Testis (tissue), 3 donors: ENCODE measurements around the gene GNG10. TPM values are rescaled to one million over a fixed set of nuclear protein-coding genes. Genes with fewer than 3 reads are reported as not detected.
A peak's percentile ranks its signal among the peaks of the same experiment; 100 is the strongest.

ENCODE experiments used
- DNase-seq: peaks from one replicate; pipeline ENCODE4 v3.0.0-alpha.2; 2019
- H3K27ac ChIP-seq, 2 donors: fragments of 200-600 bp; sonication (generic); one replicate each; pipeline ENCODE4 v1.5.1; 2019
- H3K27me3 ChIP-seq: fragments of 200-600 bp; sonication (generic); one replicate; pipeline ENCODE4 v1.5.1; 2019
- H3K36me3 ChIP-seq: fragments of 200-600 bp; sonication (generic); one replicate; pipeline ENCODE4 v1.5.1; 2017; ENCODE audit warnings: low read depth; ENCODE audit errors: missing control alignments
- H3K4me1 ChIP-seq: fragments of 200-600 bp; sonication (generic); one replicate; pipeline ENCODE4 v1.5.1; 2019
- H3K4me3 ChIP-seq, 2 donors: fragments of 200-600 bp; sonication (generic); one replicate each; pipeline ENCODE4 v1.5.1; 2017 to 2019
- H3K9me3 ChIP-seq: fragments of 200-600 bp; sonication (generic); one replicate; pipeline ENCODE4 v1.5.1; 2017
- POLR2A ChIP-seq: fragments of 450-650 bp; IDR thresholded peaks from one replicate; pipeline ENCODE4 v1.6.1; 2017; ENCODE audit warnings: antibody characterized with exemption, mild to moderate bottlenecking, moderate library complexity
- WGBS, 2 donors: methylation state at CpG; one replicate each; pipeline ENCODE4 v1.1.5; 2018; 5-methylcytosine and 5-hydroxymethylcytosine counted together
- intact Hi-C: fragments of 100-400 bp; cut with DNase I; formaldehyde crosslinking; loops from one replicate; pipeline ENCODE4 v1.15.1; 2023; ENCODE audit warnings: low total_unique reads
- polyA plus RNA-seq: library from polyadenylated mRNA; stranded (reverse); fragments of 350-450 nt; fragmentation: Illumina TruSeq; extraction: RNeasy Lipid Tissue Mini Kit (QIAGEN cat#74804); gene quantifications from one replicate; pipeline ENCODE4 v1.2.3, GENCODE V29; 2014; ENCODE audit warnings: low read depth, low replicate concordance; ENCODE audit not compliant: insufficient read depth
- total RNA-seq, 2 donors: library from RNA; depleted of rRNA; stranded (reverse); fragments of >200 nt; gene quantifications; one replicate each; pipeline ENCODE4 v1.2.3, GENCODE V29; 2016
- TF ChIP-seq, protein P1 (sequence below), 3 experiments: fragments of 450-650 bp in 2 of 3; fragments of 200-600 bp in 1 of 3; sonication (generic) in 1 of 3; IDR thresholded peaks; one replicate each; pipeline ENCODE4 v1.5.1; 2016 to 2019; ENCODE audit warnings: antibody characterized with exemption in 3 of 3, mild to moderate bottlenecking in 2 of 3, moderate library complexity in 1 of 3

Gene GNG10
- total and polyA plus RNA-seq, 3 donors from 2014 or later, result 35.9 to 38.3 (median 37.1) TPM

DNA sequence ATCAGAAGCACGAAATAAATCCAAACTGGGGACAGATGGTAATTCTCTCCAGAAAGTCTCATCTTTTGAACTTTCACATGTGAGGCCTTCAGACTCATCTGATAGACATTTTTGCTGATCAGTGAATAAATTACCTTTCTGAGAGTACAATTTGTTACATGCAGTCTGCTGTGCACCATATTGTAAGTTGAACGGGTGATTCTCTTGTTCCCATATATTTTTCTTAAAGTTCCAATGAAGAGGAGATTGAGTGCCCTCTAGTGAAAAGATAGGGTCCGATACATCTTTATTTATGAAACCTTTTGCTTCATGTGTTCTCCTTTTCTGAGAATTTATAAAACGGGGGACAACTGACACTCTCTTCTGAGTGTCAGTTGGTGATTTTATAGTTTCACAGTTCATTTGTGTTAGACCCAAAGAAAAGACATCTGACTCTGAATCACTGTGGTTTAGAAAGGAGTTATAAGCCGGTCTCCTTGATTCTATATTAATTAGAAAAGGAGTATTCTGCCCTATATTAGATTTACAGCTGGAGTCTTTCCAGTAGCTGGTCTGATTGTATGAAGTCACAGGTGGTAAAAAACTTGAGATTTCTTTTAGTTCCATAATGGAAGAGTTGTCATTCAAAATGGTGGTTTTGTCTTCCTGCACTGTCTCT, 30.4 kb downstream of the GNG10 start:
- 57 to 58% methylated on average over 5 of the region's 5 CpGs for WGBS, 2 donors
- Histone ChIP-seq H3K36me3 (no peaks in the 10 kb centered on the region), H3K27ac (no peak overlapping the region), H3K4me1 (no peaks in the 10 kb centered on the region), H3K27me3 (no peaks in the 10 kb centered on the region), H3K9me3 (no peaks in the 10 kb centered on the region), H3K4me3 (no peak overlapping the region)
- DNase-seq, result no peak
- TF ChIP-seq, protein P1, sequence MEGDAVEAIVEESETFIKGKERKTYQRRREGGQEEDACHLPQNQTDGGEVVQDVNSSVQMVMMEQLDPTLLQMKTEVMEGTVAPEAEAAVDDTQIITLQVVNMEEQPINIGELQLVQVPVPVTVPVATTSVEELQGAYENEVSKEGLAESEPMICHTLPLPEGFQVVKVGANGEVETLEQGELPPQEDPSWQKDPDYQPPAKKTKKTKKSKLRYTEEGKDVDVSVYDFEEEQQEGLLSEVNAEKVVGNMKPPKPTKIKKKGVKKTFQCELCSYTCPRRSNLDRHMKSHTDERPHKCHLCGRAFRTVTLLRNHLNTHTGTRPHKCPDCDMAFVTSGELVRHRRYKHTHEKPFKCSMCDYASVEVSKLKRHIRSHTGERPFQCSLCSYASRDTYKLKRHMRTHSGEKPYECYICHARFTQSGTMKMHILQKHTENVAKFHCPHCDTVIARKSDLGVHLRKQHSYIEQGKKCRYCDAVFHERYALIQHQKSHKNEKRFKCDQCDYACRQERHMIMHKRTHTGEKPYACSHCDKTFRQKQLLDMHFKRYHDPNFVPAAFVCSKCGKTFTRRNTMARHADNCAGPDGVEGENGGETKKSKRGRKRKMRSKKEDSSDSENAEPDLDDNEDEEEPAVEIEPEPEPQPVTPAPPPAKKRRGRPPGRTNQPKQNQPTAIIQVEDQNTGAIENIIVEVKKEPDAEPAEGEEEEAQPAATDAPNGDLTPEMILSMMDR (IDR thresholded peaks at IDR 0.05), result peak in 1 of 3 experiments; percentile 10
- TF ChIP-seq POLR2A, result no peak
- intact Hi-C loops, result no loop called here

DNA sequence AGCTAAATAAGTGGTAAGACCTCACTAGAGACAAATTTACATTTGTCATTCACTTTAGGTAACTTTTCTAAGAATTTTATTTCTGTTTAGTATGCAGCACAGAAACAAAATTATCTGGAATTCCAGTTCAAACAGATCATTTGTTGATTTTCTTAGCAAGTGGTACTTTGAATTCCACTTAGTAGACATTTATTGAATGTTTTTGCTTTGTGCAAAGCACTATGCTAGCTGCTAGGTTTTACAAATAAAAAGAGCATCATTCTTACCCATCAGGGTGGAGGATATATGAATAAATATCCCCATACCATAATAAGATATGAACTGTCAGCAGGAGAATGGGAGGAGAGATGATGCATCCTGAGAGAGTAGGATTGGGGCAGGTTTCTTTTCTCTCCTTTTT, 35.4 kb downstream of the GNG10 start:
- intact Hi-C loops, result no loop called here
- no peaks in the 10 kb centered on the region for H3K36me3 ChIP-seq
- H3K9me3 ChIP-seq, result no peaks in the 10 kb centered on the region
- no peak overlapping the region for H3K4me3 ChIP-seq
- no peak overlapping the region for H3K27ac ChIP-seq
- no peak for TF ChIP-seq POLR2A
- TF ChIP-seq, protein P1 (IDR thresholded peaks at IDR 0.05), result no peak
- H3K27me3 ChIP-seq, result no peaks in the 10 kb centered on the region
- DNase-seq, result no peak
- H3K4me1 ChIP-seq, result no peaks in the 10 kb centered on the region

DNA sequence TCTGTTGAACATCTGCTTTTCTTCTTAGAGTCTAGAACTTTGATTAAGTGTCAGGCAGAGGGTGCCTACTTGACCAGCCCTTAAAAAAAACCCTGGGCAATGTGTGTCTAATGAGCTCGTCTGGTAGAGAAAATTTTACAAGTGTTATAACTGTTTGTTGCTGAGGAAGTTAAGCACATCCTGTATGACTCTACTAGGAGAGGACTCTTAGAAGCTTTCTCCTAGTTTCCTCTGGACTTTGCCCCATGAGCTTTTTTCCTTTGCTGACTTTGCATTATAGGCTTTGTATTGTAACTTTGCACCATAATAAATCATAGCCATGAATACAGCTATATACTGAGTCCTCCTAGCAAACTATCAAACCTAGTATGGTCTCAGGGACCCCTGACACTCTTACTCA, 39.4 kb downstream of the GNG10 start:
- Histone ChIP-seq H3K9me3 (no peaks in the 10 kb centered on the region), H3K4me3 (no peak overlapping the region), H3K4me1 (no peaks in the 10 kb centered on the region), H3K36me3 (no peaks in the 10 kb centered on the region), H3K27me3 (no peaks in the 10 kb centered on the region), H3K27ac (no peak overlapping the region)
- DNase-seq, result no peak
- no peak for TF ChIP-seq POLR2A
- TF ChIP-seq, protein P1 (IDR thresholded peaks at IDR 0.05), result no peak
- whole genome bisulfite sequencing, 2 donors, result 63 to 89% methylated on average over 1 of the region's 1 CpG
- intact Hi-C loops, result no loop called here

DNA sequence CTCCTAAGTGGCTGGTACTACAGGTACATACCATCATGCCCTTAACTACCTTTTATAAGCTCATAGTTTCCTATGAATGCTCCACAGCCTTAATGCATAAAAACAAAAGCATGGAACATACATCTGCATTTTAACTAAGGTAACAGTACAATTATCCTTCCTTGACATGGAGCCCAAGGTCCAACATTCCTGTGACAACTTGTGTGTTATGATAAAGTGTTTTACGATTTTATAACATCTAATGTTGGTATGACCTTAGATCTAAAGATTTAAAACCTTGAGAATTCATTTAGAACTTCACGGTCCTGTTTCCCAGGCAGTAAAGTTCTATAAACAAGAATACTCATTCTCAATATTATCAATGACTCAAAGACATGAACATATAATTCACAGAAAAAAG, 43.1 kb downstream of the GNG10 start:
- H3K4me3 ChIP-seq, result no peak overlapping the region
- no peaks in the 10 kb centered on the region for H3K4me1 ChIP-seq
- no peak overlapping the region for H3K27ac ChIP-seq
- H3K36me3 ChIP-seq, result no peaks in the 10 kb centered on the region
- no peak for DNase-seq
- WGBS, 2 donors, result 85 to 86% methylated on average over 2 of the region's 2 CpGs
- intact Hi-C loops, result no loop called here
- TF ChIP-seq POLR2A, result no peak
- TF ChIP-seq, protein P1 (IDR thresholded peaks at IDR 0.05), result no peak
- H3K9me3 ChIP-seq, result no peaks in the 10 kb centered on the region
- H3K27me3 ChIP-seq, result no peaks in the 10 kb centered on the region

DNA sequence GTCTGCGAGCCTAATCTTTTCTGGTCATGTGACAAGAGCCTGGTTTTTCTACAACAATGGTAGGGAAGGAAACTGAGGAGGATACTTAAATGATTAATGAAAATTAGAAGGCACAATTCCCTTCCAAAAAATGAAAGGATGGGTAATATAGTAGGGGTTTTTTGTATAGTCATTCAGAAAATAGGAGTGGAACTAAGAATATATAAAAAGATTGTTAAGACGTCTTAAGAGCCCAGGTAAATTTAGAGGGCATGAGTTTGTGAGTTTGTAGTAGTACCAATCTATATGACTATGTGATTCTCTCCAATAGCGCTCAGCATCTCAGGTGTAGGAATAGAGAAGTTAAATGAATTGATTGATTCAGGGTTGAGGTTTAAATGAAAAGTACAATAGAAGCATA, 50.1 kb downstream of the GNG10 start:
- Histone ChIP-seq H3K27ac (no peak overlapping the region), H3K4me1 (no peaks in the 10 kb centered on the region), H3K27me3 (no peaks in the 10 kb centered on the region), H3K4me3 (no peak overlapping the region), H3K36me3 (no peaks in the 10 kb centered on the region), H3K9me3 (no peaks in the 10 kb centered on the region)
- WGBS, 2 donors, result 97% methylated on average over 3 of the region's 3 CpGs
- TF ChIP-seq POLR2A, result no peak
- TF ChIP-seq, protein P1 (IDR thresholded peaks at IDR 0.05), result no peak
- intact Hi-C loops, result no loop called here
- no peak for DNase-seq
